Natural killer cell (primary cell): ENCODE data around the gene CWC27. TPM values are rescaled to one million over a fixed set of nuclear protein-coding genes. Genes with fewer than 3 reads are reported as not detected.

Experiments used
- ATAC-seq, 3 donors: fragments of 150-1000 bp in 2 of 3; fragments of 200-7000 bp in 1 of 3; cut with Tn5 transposase; 1 replicate in 1 of 3; 2 replicates in 2 of 3; pipeline ENCODE4 v1.10.0; 2021; ENCODE audit warnings: mild to moderate bottlenecking in 2 of 3, moderate library complexity in 2 of 3
- DNase-seq, 2 donors: peaks; one replicate each; pipeline versions ENCODE4 v3.0.0 to v3.0.0-alpha.2; 2013 to 2021; ENCODE audit warnings: mixed read lengths in 1 of 2
- H3K27ac ChIP-seq: one replicate; pipeline ENCODE4 v1.5.1; 2013; ENCODE audit warnings: mild to moderate bottlenecking, low read length
- H3K27me3 ChIP-seq: one replicate; pipeline ENCODE4 v1.6.1; 2013; ENCODE audit warnings: low read length; ENCODE audit not compliant: control insufficient read depth, insufficient read depth
- H3K36me3 ChIP-seq: one replicate; pipeline ENCODE4 v1.6.1; 2013; ENCODE audit warnings: low read length; ENCODE audit not compliant: control insufficient read depth, insufficient read depth
- H3K4me1 ChIP-seq: one replicate; pipeline ENCODE4 v1.6.1; 2013; ENCODE audit warnings: low read length; ENCODE audit not compliant: control insufficient read depth, insufficient read depth
- H3K4me3 ChIP-seq: one replicate; pipeline ENCODE4 v1.5.1; 2013; ENCODE audit warnings: low read length
- H3K9me3 ChIP-seq: one replicate; pipeline ENCODE4 v1.6.1; 2013; ENCODE audit warnings: low read length; ENCODE audit not compliant: control insufficient read depth, insufficient read depth
- H3K27ac Mint-ChIP-seq, 2 donors: one replicate each; pipeline ENCODE4 v1.8.0; 2022; ENCODE audit warnings: mild to moderate bottlenecking in 2 of 2, mixed read lengths in 2 of 2, moderate library complexity in 1 of 2
- H3K27me3 Mint-ChIP-seq, 2 donors: one replicate each; pipeline ENCODE4 v1.8.0; 2022; ENCODE audit warnings: low read depth in 2 of 2, mixed read lengths in 2 of 2
- H3K36me3 Mint-ChIP-seq: one replicate; pipeline ENCODE4 v1.8.0; 2022; ENCODE audit warnings: mixed read lengths
- H3K4me1 Mint-ChIP-seq, 2 donors: one replicate each; pipeline ENCODE4 v1.8.0; 2022; ENCODE audit warnings: mixed read lengths in 2 of 2
- H3K4me3 Mint-ChIP-seq: one replicate; pipeline ENCODE4 v1.8.0; 2022; ENCODE audit warnings: mild to moderate bottlenecking, moderate library complexity, mixed read lengths
- H3K9me3 Mint-ChIP-seq, 2 donors: one replicate each; pipeline ENCODE4 v1.8.0; 2022; ENCODE audit warnings: mixed read lengths in 2 of 2
- CTCF ChIP-seq: fragments of 200-600 bp; IDR thresholded peaks from one replicate; pipeline ENCODE4 v1.8.0; 2022; ENCODE audit warnings: antibody characterized with exemption
- WGBS: methylation state at CpG from one replicate; pipeline ENCODE4 v1.1.7; 2013; ENCODE audit warnings: missing lambda C conversion rate; ENCODE audit not compliant: insufficient coverage; 5-methylcytosine and 5-hydroxymethylcytosine counted together
- intact Hi-C: fragments of 100-400 bp; cut with micrococcal nuclease; formaldehyde crosslinking; loops from one replicate; pipeline ENCODE4 v1.14.2; 2022
- total RNA-seq, 4 donors: library from RNA; stranded (reverse); fragments of 120-200 nt in 1 of 4; gene quantifications; one replicate each; pipeline versions ENCODE4 v1.2.3 to v1.2.4, GENCODE V29; 2013 to 2022

Gene CWC27
- total RNA-seq, 3 donors from 2014 or later (not counting 1 experiment from before 2014, with no cell fraction given) = 21.6 to 26.3 (median 25.7) TPM

- H3K4me3 Mint-ChIP-seq = no peak overlapping the region
- Histone ChIP-seq H3K36me3 (no peaks in the 10 kb centered on the region), H3K27ac (no peak overlapping the region), H3K4me1 (no peaks in the 10 kb centered on the region), H3K9me3 (no peaks in the 10 kb centered on the region), H3K4me3 (no peak overlapping the region), H3K27me3 (no peaks in the 10 kb centered on the region)
- no peak for TF ChIP-seq CTCF
- no peaks in the 10 kb centered on the region for H3K27me3 Mint-ChIP-seq
- H3K9me3 Mint-ChIP-seq = no peaks in the 10 kb centered on the region
- no peak for ATAC-seq
- 88% methylated on average over 1 of the region's 1 CpG for WGBS
- no peaks in the 10 kb centered on the region for H3K4me1 Mint-ChIP-seq
- no peaks in the 10 kb centered on the region for H3K36me3 Mint-ChIP-seq
- no peak for DNase-seq
- intact Hi-C loops = no loop called here
- no peak overlapping the region for H3K27ac Mint-ChIP-seq
Measured at GRCh38 chr5:64876203-64876602, 107.5 kb downstream of the CWC27 start.

- no peaks in the 10 kb centered on the region for H3K9me3 ChIP-seq
Measured at GRCh38 chr5:64880821-64881220, 112.1 kb downstream of the CWC27 start.

GRCh38 chr5:64883912-64884311, 115.2 kb downstream of the CWC27 start:
- no peak overlapping the region for H3K4me3 ChIP-seq
- no peak overlapping the region for H3K27ac ChIP-seq
- ATAC-seq = no peak
- no peaks in the 10 kb centered on the region for H3K4me1 Mint-ChIP-seq
- H3K27me3 Mint-ChIP-seq = no peaks in the 10 kb centered on the region
- no peaks in the 10 kb centered on the region for H3K36me3 Mint-ChIP-seq
- H3K9me3 Mint-ChIP-seq = no peaks in the 10 kb centered on the region
- DNase-seq = no peak
- no peak overlapping the region for H3K27ac Mint-ChIP-seq
- 100% methylated on average over 1 of the region's 1 CpG for WGBS
- TF ChIP-seq CTCF = no peak
- H3K4me1 ChIP-seq = no peaks in the 10 kb centered on the region
- no peaks in the 10 kb centered on the region for H3K27me3 ChIP-seq
- H3K4me3 Mint-ChIP-seq = no peak overlapping the region
- intact Hi-C loops = no loop called here
- H3K36me3 ChIP-seq = no peaks in the 10 kb centered on the region
- H3K9me3 ChIP-seq = no peaks in the 10 kb centered on the region

More at GRCh38 chr5:64880821-64881220, 112.1 kb downstream of the CWC27 start:
- ATAC-seq (no peak), DNase-seq (no peak)
- no peak overlapping the region for H3K4me3 Mint-ChIP-seq
- no peaks in the 10 kb centered on the region for H3K27me3 Mint-ChIP-seq
- no peaks in the 10 kb centered on the region for H3K27me3 ChIP-seq
- intact Hi-C loops = no loop called here
- no peak overlapping the region for H3K27ac ChIP-seq
- no peaks in the 10 kb centered on the region for H3K9me3 Mint-ChIP-seq
- H3K36me3 ChIP-seq = no peaks in the 10 kb centered on the region
- no peaks in the 10 kb centered on the region for H3K4me1 Mint-ChIP-seq
- H3K4me3 ChIP-seq = no peak overlapping the region
- H3K4me1 ChIP-seq = no peaks in the 10 kb centered on the region
- no peaks in the 10 kb centered on the region for H3K36me3 Mint-ChIP-seq
- no peak overlapping the region for H3K27ac Mint-ChIP-seq
- WGBS = 83% methylated on average over 1 of the region's 1 CpG
- TF ChIP-seq CTCF = no peak

GRCh38 chr5:64884541-64884940, 115.8 kb downstream of the CWC27 start:
- H3K4me1 Mint-ChIP-seq = no peaks in the 10 kb centered on the region
- no peak overlapping the region for H3K4me3 Mint-ChIP-seq
- H3K27me3 Mint-ChIP-seq = no peaks in the 10 kb centered on the region
- no peak for ATAC-seq
- Histone ChIP-seq H3K4me3 (no peak overlapping the region), H3K9me3 (no peaks in the 10 kb centered on the region), H3K27me3 (no peaks in the 10 kb centered on the region), H3K36me3 (no peaks in the 10 kb centered on the region), H3K4me1 (no peaks in the 10 kb centered on the region), H3K27ac (no peak overlapping the region)
- no peak overlapping the region for H3K27ac Mint-ChIP-seq
- TF ChIP-seq CTCF = no peak
- intact Hi-C loops = no loop called here
- no peaks in the 10 kb centered on the region for H3K9me3 Mint-ChIP-seq
- no peak for DNase-seq
- 100% methylated on average over 1 of the region's 1 CpG for WGBS
- no peaks in the 10 kb centered on the region for H3K36me3 Mint-ChIP-seq
